Neuronal stem cell (in vitro differentiated cells): ENCODE data around the gene SPNS2.

Experiments used
- DNase-seq: peaks from one replicate; pipeline ENCODE4 v3.0.0-alpha.2; 2013; ENCODE audit warnings: low spot score
- H2AFZ ChIP-seq: one replicate; pipeline ENCODE4 v1.6.1; 2013; ENCODE audit warnings: mild to moderate bottlenecking, low read length, inconsistent platforms
- H2AK5ac ChIP-seq: 2 replicates; pipeline ENCODE4 v1.6.1; 2013; ENCODE audit warnings: low read depth, mild to moderate bottlenecking, inconsistent platforms, low read length, moderate library complexity, mixed read lengths
- H2BK120ac ChIP-seq: 2 replicates; pipeline ENCODE4 v1.6.1; 2013; ENCODE audit warnings: low read depth, mild to moderate bottlenecking, inconsistent platforms, low read length, moderate library complexity, mixed read lengths
- H2BK12ac ChIP-seq: one replicate; pipeline ENCODE4 v1.6.1; 2013; ENCODE audit warnings: low read length, inconsistent platforms
- H2BK15ac ChIP-seq: 2 replicates; pipeline ENCODE4 v1.6.1; 2013; ENCODE audit warnings: mild to moderate bottlenecking, low read length, inconsistent platforms, mixed read lengths
- H2BK5ac ChIP-seq: one replicate; pipeline ENCODE4 v1.6.1; 2013; ENCODE audit warnings: inconsistent platforms, mild to moderate bottlenecking, low read length, moderate library complexity
- H3K14ac ChIP-seq: one replicate; pipeline ENCODE4 v1.6.1; 2013; ENCODE audit warnings: low read length, inconsistent platforms
- H3K18ac ChIP-seq: 2 replicates; pipeline ENCODE4 v1.6.1; 2013; ENCODE audit warnings: low read length, inconsistent platforms
- H3K23ac ChIP-seq: 2 replicates; pipeline ENCODE4 v1.6.1; 2013; ENCODE audit warnings: low read depth, mild to moderate bottlenecking, mixed read lengths, low read length, inconsistent platforms; ENCODE audit not compliant: poor library complexity
- H3K27ac ChIP-seq: replicated peaks from 3 replicates; pipeline ENCODE4 v1.5.1; 2013; ENCODE audit warnings: low read length, inconsistent platforms
- H3K27me3 ChIP-seq, 3 experiments: 2 replicates each; pipeline ENCODE4 v1.6.1; 2013; ENCODE audit warnings: low read length in 3 of 3, mild to moderate bottlenecking in 2 of 3, inconsistent platforms in 1 of 3, low read depth in 1 of 3, mixed read lengths in 1 of 3, moderate library complexity in 1 of 3; ENCODE audit not compliant: control insufficient read depth in 3 of 3, insufficient read depth in 3 of 3
- H3K36me3 ChIP-seq, 2 donors: replicated peaks in 1 of 2; 2 replicates each; pipeline ENCODE4 v1.6.1; 2013; ENCODE audit warnings: low read length in 2 of 2; ENCODE audit not compliant: control insufficient read depth in 2 of 2, insufficient read depth in 2 of 2
- H3K4ac ChIP-seq: 2 replicates; pipeline ENCODE4 v1.6.1; 2013; ENCODE audit warnings: inconsistent platforms, mild to moderate bottlenecking, low read length, moderate library complexity
- H3K4me1 ChIP-seq, 2 donors: 1 replicate in 1 of 2; 2 replicates in 1 of 2; pipeline ENCODE4 v1.6.1; 2013; ENCODE audit warnings: low read length in 2 of 2, low read depth in 1 of 2; ENCODE audit not compliant: control insufficient read depth in 2 of 2, insufficient read depth in 1 of 2
- H3K4me2 ChIP-seq: one replicate; pipeline ENCODE4 v1.6.1; 2013; ENCODE audit warnings: mild to moderate bottlenecking, low read length, inconsistent platforms; ENCODE audit not compliant: insufficient read depth, poor library complexity, severe bottlenecking
- H3K4me3 ChIP-seq, 2 donors: 2 replicates each; pipeline ENCODE4 v1.5.1; 2013; ENCODE audit warnings: low read length in 2 of 2, mild to moderate bottlenecking in 2 of 2, inconsistent platforms in 1 of 2, moderate library complexity in 1 of 2
- H3K79me1 ChIP-seq: one replicate; pipeline ENCODE4 v1.6.1; 2013; ENCODE audit warnings: low read depth, mild to moderate bottlenecking, inconsistent platforms, low read length, moderate library complexity
- H3K9ac ChIP-seq: one replicate; pipeline ENCODE4 v1.6.1; 2013; ENCODE audit warnings: mild to moderate bottlenecking, low read depth, low read length, inconsistent platforms; ENCODE audit not compliant: poor library complexity
- H3K9me3 ChIP-seq, 2 donors: replicated peaks in 1 of 2; 2 replicates each; pipeline versions ENCODE3 to v1.6.1; 2013; ENCODE audit warnings: low read length in 2 of 2, mild to moderate bottlenecking in 2 of 2, inconsistent platforms in 1 of 2, low read depth in 1 of 2, mixed read lengths in 1 of 2, moderate library complexity in 1 of 2; ENCODE audit not compliant: control insufficient read depth in 2 of 2, insufficient read depth in 1 of 2
- H4K8ac ChIP-seq: one replicate; pipeline ENCODE4 v1.6.1; 2013; ENCODE audit warnings: low read depth, mild to moderate bottlenecking, inconsistent platforms, low read length, moderate library complexity
- H4K91ac ChIP-seq: one replicate; pipeline ENCODE4 v1.6.1; 2013; ENCODE audit warnings: low read length, low read depth, mild to moderate bottlenecking, inconsistent platforms; ENCODE audit not compliant: poor library complexity
- WGBS, 2 donors: extraction: QIAGEN DNeasy Blood & Tissue Kit; methylation state at CpG; one replicate each; pipeline ENCODE4 v1.1.7; 2013; ENCODE audit warnings: missing lambda C conversion rate in 2 of 2, mixed read lengths in 1 of 2; ENCODE audit not compliant: insufficient read length in 2 of 2, insufficient replicate concordance in 1 of 2; ENCODE audit errors: extremely low coverage in 2 of 2; 5-methylcytosine and 5-hydroxymethylcytosine counted together

The SPNS2 gene

DNA sequence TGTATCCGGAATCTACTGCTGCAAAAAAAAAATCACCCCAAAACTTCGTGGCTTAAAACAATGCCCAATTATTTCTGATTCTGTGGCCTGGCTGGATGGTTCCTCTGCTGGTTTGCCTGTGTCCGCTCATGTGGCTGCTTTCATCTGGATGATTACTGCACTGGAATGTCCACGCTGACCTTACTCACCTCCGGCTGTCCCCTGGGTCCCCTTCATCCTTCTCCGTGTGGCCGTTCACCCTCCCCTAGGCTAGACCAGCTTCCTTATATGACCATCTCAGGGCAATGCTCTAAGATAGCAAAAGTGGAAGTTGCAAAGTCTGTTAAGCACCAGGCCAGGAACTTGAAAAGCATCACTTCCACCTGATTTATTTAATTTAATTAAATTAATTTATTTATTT is 31.4 kb upstream of the SPNS2 start:
- no peak overlapping the region for H2AK5ac ChIP-seq
- no peak overlapping the region for H3K4ac ChIP-seq
- H4K8ac ChIP-seq = no peak overlapping the region
- no peak overlapping the region for H2BK5ac ChIP-seq
- no peak overlapping the region for H2BK15ac ChIP-seq
- no peak overlapping the region for H3K23ac ChIP-seq
- no peaks in the 10 kb centered on the region for H3K79me1 ChIP-seq
- H2BK120ac ChIP-seq = no peak overlapping the region
- H3K4me3 ChIP-seq = no peak overlapping the region
- no peak overlapping the region for H3K27ac ChIP-seq
- no peak overlapping the region for H2AFZ ChIP-seq
- WGBS, 2 donors = no CpG with 5 or more reads among the region's 7 CpGs
- H3K36me3 ChIP-seq = no peaks in the 10 kb centered on the region
- no peak for DNase-seq
- no peaks in the 10 kb centered on the region for H3K9me3 ChIP-seq
- H3K4me1 ChIP-seq = peaks cover 2 to 4% of the 10 kb centered on the region in 2 donors
- H2BK12ac ChIP-seq = no peak overlapping the region
- H3K4me2 ChIP-seq = no peak overlapping the region
- no peak overlapping the region for H3K18ac ChIP-seq
- H4K91ac ChIP-seq = no peak overlapping the region
- H3K27me3 ChIP-seq = peaks cover 0 to 3% (median 0%) of the 10 kb centered on the region in 3 experiments
- no peak overlapping the region for H3K14ac ChIP-seq
- H3K9ac ChIP-seq = no peak overlapping the region

DNA sequence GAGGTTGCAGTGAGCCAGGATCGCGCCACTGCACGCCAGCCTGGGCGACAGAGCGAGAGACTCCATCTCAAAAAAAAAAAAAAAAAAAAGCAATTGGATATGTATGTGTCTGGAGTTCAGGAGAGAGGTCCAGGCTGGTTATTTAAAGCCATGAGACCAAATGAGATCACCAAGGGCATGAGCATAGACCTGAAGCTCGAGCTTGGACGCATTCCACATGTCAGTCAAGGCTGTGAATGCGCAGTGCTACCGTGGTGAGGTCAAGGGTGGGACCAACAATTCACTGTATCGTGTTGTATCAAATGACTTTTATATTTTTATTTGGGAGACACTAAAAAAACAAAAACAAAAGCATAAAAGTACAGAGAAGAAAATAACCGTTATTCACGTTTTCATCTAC is 29.1 kb upstream of the SPNS2 start:
- Histone ChIP-seq H2BK15ac (no peak overlapping the region), H3K18ac (no peak overlapping the region), H3K27ac (no peak overlapping the region), H3K27me3 (peaks cover 0 to 9% (median 0%) of the 10 kb centered on the region in 3 experiments), H3K79me1 (no peaks in the 10 kb centered on the region), H3K4ac (no peak overlapping the region), H3K4me1 (peaks cover 2 to 4% of the 10 kb centered on the region in 2 donors), H3K9me3 (no peaks in the 10 kb centered on the region), H4K8ac (no peak overlapping the region), H2AFZ (no peak overlapping the region), H3K4me2 (no peak overlapping the region), H3K14ac (no peak overlapping the region), H3K36me3 (no peaks in the 10 kb centered on the region), H4K91ac (no peak overlapping the region), H2BK120ac (no peak overlapping the region), H3K23ac (no peak overlapping the region), H3K9ac (no peak overlapping the region), H3K4me3 (no peak overlapping the region), H2BK12ac (no peak overlapping the region), H2BK5ac (no peak overlapping the region), H2AK5ac (no peak overlapping the region)
- no CpG with 5 or more reads among the region's 12 CpGs for WGBS, 2 donors
- no peak for DNase-seq

DNA sequence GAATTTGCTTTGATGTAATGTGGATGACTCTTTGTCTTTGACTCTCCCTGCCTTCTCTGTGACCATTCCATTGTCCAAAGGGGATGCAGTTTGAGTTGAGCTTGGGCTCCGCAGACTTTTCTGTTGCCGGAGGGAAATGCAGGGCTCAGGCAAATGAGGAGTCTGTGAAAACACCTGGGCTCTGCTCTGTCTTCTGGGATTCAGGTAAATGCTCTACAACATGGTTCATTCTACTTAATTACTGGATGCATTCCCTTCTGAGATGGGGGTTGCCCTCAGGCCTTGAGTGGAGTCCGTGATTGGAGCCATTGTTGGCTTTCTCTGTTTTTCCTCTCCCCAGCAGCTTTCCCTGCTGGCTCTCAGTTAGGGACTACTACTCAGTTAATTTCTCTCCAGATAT is 26.4 kb upstream of the SPNS2 start:
- H3K23ac ChIP-seq = no peak overlapping the region
- no peaks in the 10 kb centered on the region for H3K36me3 ChIP-seq
- H2BK120ac ChIP-seq = no peak overlapping the region
- no peak for DNase-seq
- no peak overlapping the region for H2BK12ac ChIP-seq
- H3K9me3 ChIP-seq = no peaks in the 10 kb centered on the region
- H3K9ac ChIP-seq = no peak overlapping the region
- H3K4me3 ChIP-seq = no peak overlapping the region
- H2AK5ac ChIP-seq = no peak overlapping the region
- H3K14ac ChIP-seq = no peak overlapping the region
- H3K79me1 ChIP-seq = no peaks in the 10 kb centered on the region
- H3K4ac ChIP-seq = no peak overlapping the region
- no peak overlapping the region for H4K91ac ChIP-seq
- no peak overlapping the region for H3K27ac ChIP-seq
- peaks cover 0 to 35% (median 0%) of the 10 kb centered on the region in 3 experiments for H3K27me3 ChIP-seq
- H3K18ac ChIP-seq = no peak overlapping the region
- no peak overlapping the region for H2AFZ ChIP-seq
- H2BK15ac ChIP-seq = no peak overlapping the region
- no CpG with 5 or more reads among the region's 3 CpGs for WGBS, 2 donors
- peaks cover under 1 to 7% of the 10 kb centered on the region in 2 donors for H3K4me1 ChIP-seq
- H2BK5ac ChIP-seq = no peak overlapping the region
- H3K4me2 ChIP-seq = no peak overlapping the region
- no peak overlapping the region for H4K8ac ChIP-seq

DNA sequence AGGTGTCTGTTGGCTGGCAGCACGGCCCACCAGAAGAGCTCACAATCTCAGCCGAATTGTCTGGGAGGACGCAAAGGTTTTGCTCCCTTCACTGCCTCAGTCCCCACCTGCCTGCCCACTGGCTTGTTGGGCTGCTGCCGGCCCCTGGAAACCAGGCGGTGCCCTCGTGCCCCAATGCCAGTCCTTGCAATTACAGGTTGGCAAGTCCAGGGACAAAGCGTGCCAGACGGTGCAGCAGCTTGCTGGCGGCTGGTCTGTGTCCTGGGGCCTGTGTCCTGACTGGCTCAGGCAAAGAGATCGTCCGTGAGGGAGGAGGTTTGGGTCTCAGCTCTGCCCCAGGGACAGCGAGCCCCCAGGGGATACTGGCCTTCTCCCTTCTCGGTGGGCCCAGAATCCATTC is 24.6 kb upstream of the SPNS2 start:
- DNase-seq = no peak
- H2BK120ac ChIP-seq = no peak overlapping the region

More for the DNA sequence above, 24.6 kb upstream of the SPNS2 start:
- Histone ChIP-seq H3K4me1 (peaks cover 0 to 11% of the 10 kb centered on the region in 2 donors), H2AFZ (no peak overlapping the region), H3K36me3 (no peaks in the 10 kb centered on the region), H3K4me2 (no peak overlapping the region), H2AK5ac (no peak overlapping the region), H3K23ac (no peak overlapping the region), H3K9me3 (no peaks in the 10 kb centered on the region), H4K91ac (no peak overlapping the region), H3K4ac (no peak overlapping the region), H2BK15ac (no peak overlapping the region), H3K9ac (no peak overlapping the region), H3K4me3 (no peak overlapping the region), H3K79me1 (no peaks in the 10 kb centered on the region), H3K27ac (no peak overlapping the region), H2BK12ac (no peak overlapping the region), H2BK5ac (peak overlapping the region; percentile 39), H3K14ac (no peak overlapping the region), H4K8ac (peak overlapping the region; percentile 99), H3K18ac (peak overlapping the region; percentile 67), H3K27me3 (peaks cover 0 to 39% (median 0%) of the 10 kb centered on the region in 3 experiments)
- WGBS, 2 donors = no CpG with 5 or more reads among the region's 13 CpGs
